ENCODE measurements around the gene MSL2. TPM values are rescaled to one million over a fixed set of nuclear protein-coding genes. Genes with fewer than 3 reads are reported as not detected.
"Not testable (repeated sequence)": the region's sequence is repeated elsewhere in the genome, so short reads cannot be mapped to it uniquely, and the experiment has no call there.

MSL2 gene
- total and polyA plus RNA-seq, 2 donors (not counting 1 experiment from before 2014, with no cell fraction given), result 25.8 to 97.1 TPM

DNA sequence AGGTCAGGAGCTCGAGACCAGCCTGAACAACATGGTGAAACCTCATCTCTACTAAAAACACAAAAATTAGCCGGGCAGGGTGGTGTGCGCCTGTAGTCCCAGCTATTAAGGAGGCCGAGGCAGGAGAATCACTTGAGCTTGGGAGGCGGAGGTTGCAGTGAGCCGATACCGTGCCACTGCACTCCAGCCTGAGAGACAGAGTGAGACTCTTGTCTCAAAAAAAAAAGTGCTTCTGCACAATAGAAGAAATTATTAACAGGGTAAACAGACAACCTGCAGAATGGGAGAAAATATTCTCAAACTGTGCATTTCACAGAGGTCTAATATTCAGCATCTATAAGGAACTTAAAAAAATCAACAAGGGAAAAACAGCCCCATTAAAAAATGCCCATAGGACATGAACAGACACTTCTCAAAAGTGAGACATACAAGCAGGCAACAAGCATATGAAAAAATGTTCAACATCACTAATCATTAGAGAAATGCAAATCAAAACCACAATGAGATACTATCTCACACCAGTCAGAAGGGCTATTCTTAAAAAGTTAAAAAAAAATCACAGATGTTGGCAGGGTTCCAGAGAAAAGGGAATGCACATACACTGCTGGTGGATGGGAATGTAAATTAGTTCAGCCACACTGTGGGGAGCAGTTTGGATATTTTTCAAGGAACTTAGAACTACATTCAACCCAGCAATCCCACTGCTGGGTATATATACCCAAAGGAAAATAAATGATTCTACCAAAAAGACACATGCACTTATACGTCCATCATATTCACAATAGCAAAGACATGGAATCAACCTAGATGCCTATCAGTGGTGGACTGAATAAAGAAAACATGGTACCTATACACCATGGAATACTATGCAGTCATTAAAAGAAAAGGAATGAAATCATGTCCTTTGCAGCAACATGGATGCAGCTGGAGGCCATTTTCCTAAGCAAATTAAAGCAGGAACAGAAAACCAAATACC, 75.5 kb downstream of the MSL2 start:
- Histone ChIP-seq H4K20me1 (ENCODE audit: control insufficient read depth, insufficient read depth, low read length, poor library complexity, severe bottlenecking) (no peaks in the 10 kb centered on the region), H3K9ac (ENCODE audit: low read length) (no peak overlapping the region), H3K4me1 (ENCODE audit: control insufficient read depth in 2 of 2, insufficient read depth in 2 of 2, low read length in 2 of 2) (peaks cover 5 to 9% of the 10 kb centered on the region in 2 donors), H3K9me3 (ENCODE audit: control extremely low read depth in 1 of 3, control insufficient read depth in 2 of 3, insufficient read depth in 1 of 3, low read length in 2 of 3) (no peaks in the 10 kb centered on the region), H3K27ac (ENCODE audit: low read length in 2 of 2) (no peak overlapping the region), H3K4me2 (replicated peaks; ENCODE audit: low read depth, low read length, poor library complexity, severe bottlenecking) (no peak overlapping the region), H3K4me3 (ENCODE audit: control extremely low read depth in 1 of 5, extremely low read depth in 1 of 5, insufficient read depth in 1 of 5, low read depth in 2 of 5, low read length in 4 of 5) (no peak overlapping the region), H3K36me3 (replicated peaks in 1 of 2; ENCODE audit: control extremely low read depth in 1 of 2, control insufficient read depth in 1 of 2, extremely low read depth in 1 of 2, insufficient read depth in 2 of 2, low read length in 1 of 2) (no peaks in the 10 kb centered on the region), H3K79me2 (ENCODE audit: control insufficient read depth, insufficient read depth, low read length) (no peaks in the 10 kb centered on the region), H3K27me3 (replicated peaks in 1 of 4; ENCODE audit: control extremely low read depth in 1 of 4, control insufficient read depth in 3 of 4, insufficient read depth in 4 of 4, low read length in 3 of 4) (no peaks in the 10 kb centered on the region), H2AFZ (ENCODE audit: insufficient read depth, low read depth, low read length, poor library complexity, severe bottlenecking) (no peak overlapping the region)
- CTCF ChIA-PET, result no interaction called here
- TF ChIP-seq, protein P1, sequence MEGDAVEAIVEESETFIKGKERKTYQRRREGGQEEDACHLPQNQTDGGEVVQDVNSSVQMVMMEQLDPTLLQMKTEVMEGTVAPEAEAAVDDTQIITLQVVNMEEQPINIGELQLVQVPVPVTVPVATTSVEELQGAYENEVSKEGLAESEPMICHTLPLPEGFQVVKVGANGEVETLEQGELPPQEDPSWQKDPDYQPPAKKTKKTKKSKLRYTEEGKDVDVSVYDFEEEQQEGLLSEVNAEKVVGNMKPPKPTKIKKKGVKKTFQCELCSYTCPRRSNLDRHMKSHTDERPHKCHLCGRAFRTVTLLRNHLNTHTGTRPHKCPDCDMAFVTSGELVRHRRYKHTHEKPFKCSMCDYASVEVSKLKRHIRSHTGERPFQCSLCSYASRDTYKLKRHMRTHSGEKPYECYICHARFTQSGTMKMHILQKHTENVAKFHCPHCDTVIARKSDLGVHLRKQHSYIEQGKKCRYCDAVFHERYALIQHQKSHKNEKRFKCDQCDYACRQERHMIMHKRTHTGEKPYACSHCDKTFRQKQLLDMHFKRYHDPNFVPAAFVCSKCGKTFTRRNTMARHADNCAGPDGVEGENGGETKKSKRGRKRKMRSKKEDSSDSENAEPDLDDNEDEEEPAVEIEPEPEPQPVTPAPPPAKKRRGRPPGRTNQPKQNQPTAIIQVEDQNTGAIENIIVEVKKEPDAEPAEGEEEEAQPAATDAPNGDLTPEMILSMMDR (IDR thresholded peaks at IDR 0.05), result no peak
- no peak for TF ChIP-seq EZH2 (IDR thresholded peaks at IDR 0.05; ENCODE audit: borderline replicate concordance, insufficient read depth, low read depth, low read length, poor library complexity, severe bottlenecking)
- WGBS (ENCODE audit: insufficient coverage), result 89% methylated on average over 7 of the region's 8 CpGs
- intact Hi-C loops (cut with micrococcal nuclease), result no loop called here
- H3K4me3 Mint-ChIP-seq, result no peak overlapping the region
- POLR2A ChIA-PET, result no interaction called here
- H3K27ac Mint-ChIP-seq, result no peak overlapping the region
- no peak for ATAC-seq (ENCODE audit: low read depth)
- H3K9me3 Mint-ChIP-seq (ENCODE audit: insufficient read depth), result no peaks in the 10 kb centered on the region
- DNase-seq, result no peak
- peaks cover 13% of the 10 kb centered on the region for H3K27me3 Mint-ChIP-seq
- H3K4me1 Mint-ChIP-seq, result peaks cover 13% of the 10 kb centered on the region

DNA sequence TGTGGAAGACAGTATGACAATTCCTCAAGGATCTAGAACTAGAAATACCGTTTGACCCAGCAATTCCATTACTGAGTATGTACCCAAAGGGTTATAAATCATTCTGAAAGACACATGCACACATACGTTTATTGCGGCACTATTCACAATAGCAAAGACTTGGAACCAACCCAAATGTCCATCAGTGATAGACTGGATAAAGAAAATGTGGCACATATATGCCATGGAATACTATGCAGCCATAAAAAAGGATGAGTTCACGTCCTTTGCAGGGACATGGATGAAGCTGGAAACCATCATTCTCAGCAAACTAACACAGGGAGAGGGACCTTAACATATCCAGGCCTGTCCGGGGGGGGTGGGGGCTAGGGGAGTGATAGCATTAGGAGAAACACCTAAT, 76.4 kb downstream of the MSL2 start:
- H3K9me3 Mint-ChIP-seq (ENCODE audit: insufficient read depth); POLR2A ChIA-PET; H2AFZ ChIP-seq (ENCODE audit: insufficient read depth, low read depth, low read length, poor library complexity, severe bottlenecking); H3K4me1 ChIP-seq (ENCODE audit: control insufficient read depth in 2 of 2, insufficient read depth in 2 of 2, low read length in 2 of 2); H3K4me3 ChIP-seq (ENCODE audit: control extremely low read depth in 1 of 5, extremely low read depth in 1 of 5, insufficient read depth in 1 of 5, low read depth in 2 of 5, low read length in 4 of 5); H3K9ac ChIP-seq (ENCODE audit: low read length); DNase-seq; ATAC-seq (ENCODE audit: low read depth); H3K27ac ChIP-seq (ENCODE audit: low read length in 2 of 2); H3K4me2 ChIP-seq (replicated peaks; ENCODE audit: low read depth, low read length, poor library complexity, severe bottlenecking); H3K36me3 ChIP-seq (replicated peaks in 1 of 2; ENCODE audit: control extremely low read depth in 1 of 2, control insufficient read depth in 1 of 2, extremely low read depth in 1 of 2, insufficient read depth in 2 of 2, low read length in 1 of 2); H3K27ac Mint-ChIP-seq; CTCF ChIA-PET; H3K4me3 Mint-ChIP-seq; H3K27me3 ChIP-seq (replicated peaks in 1 of 4; ENCODE audit: control extremely low read depth in 1 of 4, control insufficient read depth in 3 of 4, insufficient read depth in 4 of 4, low read length in 3 of 4); intact Hi-C loops (cut with micrococcal nuclease); H3K79me2 ChIP-seq (ENCODE audit: control insufficient read depth, insufficient read depth, low read length); H3K9me3 ChIP-seq (ENCODE audit: control extremely low read depth in 1 of 3, control insufficient read depth in 2 of 3, insufficient read depth in 1 of 3, low read length in 2 of 3); H4K20me1 ChIP-seq (ENCODE audit: control insufficient read depth, insufficient read depth, low read length, poor library complexity, severe bottlenecking): not testable (repeated sequence)
- H3K4me1 Mint-ChIP-seq, result peaks cover 13% of the 10 kb centered on the region
- peaks cover 17% of the 10 kb centered on the region for H3K27me3 Mint-ChIP-seq
- WGBS (ENCODE audit: insufficient coverage), result no CpG with 5 or more reads among the region's 5 CpGs

DNA sequence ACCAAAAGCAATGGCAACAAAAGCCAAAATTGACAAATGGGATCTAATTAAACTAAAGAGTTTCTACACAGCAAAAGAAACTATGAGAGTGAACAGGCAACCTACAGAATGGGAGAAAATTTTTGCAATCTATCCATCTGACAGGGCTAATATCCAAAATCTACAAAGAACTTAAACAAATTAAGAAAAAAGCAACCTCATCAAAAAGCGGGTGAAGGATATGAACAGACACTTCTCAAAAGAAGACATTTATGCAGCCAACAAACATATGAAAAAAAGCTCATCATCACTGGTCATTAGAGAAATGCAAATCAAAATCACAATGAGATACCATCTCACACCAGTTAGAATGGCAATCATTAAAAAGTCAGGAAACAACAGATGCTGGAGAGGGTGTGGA, 76.8 kb downstream of the MSL2 start:
- intact Hi-C loops (cut with micrococcal nuclease), result not testable (repeated sequence)
- H3K27me3 Mint-ChIP-seq, result peaks cover 17% of the 10 kb centered on the region

More for the DNA sequence above, 76.8 kb downstream of the MSL2 start:
- peaks cover 13% of the 10 kb centered on the region for H3K4me1 Mint-ChIP-seq
- DNase-seq; H3K36me3 ChIP-seq (replicated peaks in 1 of 2; ENCODE audit: control extremely low read depth in 1 of 2, control insufficient read depth in 1 of 2, extremely low read depth in 1 of 2, insufficient read depth in 2 of 2, low read length in 1 of 2); H4K20me1 ChIP-seq (ENCODE audit: control insufficient read depth, insufficient read depth, low read length, poor library complexity, severe bottlenecking); CTCF ChIA-PET; H3K27me3 ChIP-seq (replicated peaks in 1 of 4; ENCODE audit: control extremely low read depth in 1 of 4, control insufficient read depth in 3 of 4, insufficient read depth in 4 of 4, low read length in 3 of 4); POLR2A ChIA-PET; H2AFZ ChIP-seq (ENCODE audit: insufficient read depth, low read depth, low read length, poor library complexity, severe bottlenecking); H3K4me1 ChIP-seq (ENCODE audit: control insufficient read depth in 2 of 2, insufficient read depth in 2 of 2, low read length in 2 of 2); H3K4me3 ChIP-seq (ENCODE audit: control extremely low read depth in 1 of 5, extremely low read depth in 1 of 5, insufficient read depth in 1 of 5, low read depth in 2 of 5, low read length in 4 of 5); H3K27ac ChIP-seq (ENCODE audit: low read length in 2 of 2); H3K9ac ChIP-seq (ENCODE audit: low read length); H3K9me3 Mint-ChIP-seq (ENCODE audit: insufficient read depth); H3K79me2 ChIP-seq (ENCODE audit: control insufficient read depth, insufficient read depth, low read length); H3K9me3 ChIP-seq (ENCODE audit: control extremely low read depth in 1 of 3, control insufficient read depth in 2 of 3, insufficient read depth in 1 of 3, low read length in 2 of 3); H3K4me3 Mint-ChIP-seq; ATAC-seq (ENCODE audit: low read depth); H3K27ac Mint-ChIP-seq; H3K4me2 ChIP-seq (replicated peaks; ENCODE audit: low read depth, low read length, poor library complexity, severe bottlenecking): not testable (repeated sequence)
- no CpG with 5 or more reads among the region's 1 CpG for WGBS (ENCODE audit: insufficient coverage)

All from B cell (primary cell).